22Rv1 (cell line): ENCODE measurements around the gene PCDHA9.

Experiments used
- CTCF ChIP-seq: fragments of 450-650 bp; IDR thresholded peaks from 2 replicates; pipeline ENCODE4 v1.5.1; 2017; ENCODE audit warnings: mild to moderate bottlenecking
- ZFX ChIP-seq: fragments of 450-650 bp; IDR thresholded peaks from 2 replicates; pipeline ENCODE4 v1.6.1; 2017; ENCODE audit warnings: antibody characterized with exemption, borderline replicate concordance

DNA sequence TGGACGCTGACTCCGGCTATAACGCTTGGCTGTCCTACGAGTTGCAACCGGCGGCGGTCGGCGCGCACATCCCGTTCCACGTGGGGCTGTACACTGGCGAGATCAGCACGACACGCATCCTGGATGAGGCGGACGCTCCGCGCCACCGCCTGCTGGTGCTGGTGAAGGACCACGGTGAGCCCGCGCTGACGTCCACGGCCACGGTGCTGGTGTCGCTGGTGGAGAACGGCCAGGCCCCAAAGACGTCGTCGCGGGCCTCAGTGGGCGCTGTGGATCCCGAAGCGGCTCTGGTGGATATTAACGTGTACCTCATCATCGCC is 29.0 kb downstream of the PCDHA9 start:
- TF ChIP-seq CTCF (no peak), ZFX (no peak)
